Measurements from ENCODE around the gene SHLD2.

GRCh38 chr10:87092861-87093631 lies 2.0 kb upstream of the SHLD2 start:
- TF ChIP-seq CTCF (IDR thresholded peaks at IDR 0.05 in 2 of 3, conservative IDR thresholded peaks at IDR 0.05 in 1 of 3; ENCODE audit: borderline replicate concordance in 1 of 3, insufficient read depth in 1 of 3, low read depth in 2 of 3, low read length in 2 of 3) = no peak
- no peak for TF ChIP-seq POLR2A (IDR thresholded peaks at IDR 0.05; ENCODE audit: borderline replicate concordance, extremely low read depth, insufficient read depth, insufficient read length)

Measured in HCT116 (cell line).